Upper lobe of left lung (tissue), 4 donors: ENCODE results near the gene WNK1.

ENCODE experiments used
- CTCF ChIP-seq, 6 experiments: fragments of 450-650 bp in 4 of 6; fragments of 200-600 bp in 2 of 6; sonication (generic) in 2 of 6; IDR thresholded peaks; one replicate each; pipeline ENCODE4 v1.5.1; 2016 to 2019; ENCODE audit warnings: antibody characterized with exemption in 6 of 6
- POLR2A ChIP-seq, 4 donors: fragments of 450-650 bp; IDR thresholded peaks; one replicate each; pipeline ENCODE4 v1.5.1; 2016 to 2017; ENCODE audit warnings: antibody characterized with exemption in 4 of 4, mild to moderate bottlenecking in 2 of 4
- POLR2AphosphoS5 ChIP-seq, 2 donors: sonication (generic); formaldehyde crosslinking; IDR thresholded peaks; one replicate each; pipeline ENCODE4 v1.5.1; 2017; ENCODE audit warnings: antibody characterized with exemption in 2 of 2

GRCh38 chr12:955939-956338 lies 203.6 kb downstream of the WNK1 start:
- TF ChIP-seq CTCF (IDR thresholded peaks at IDR 0.05) (no peak), POLR2A (IDR thresholded peaks at IDR 0.05) (no peak), POLR2AphosphoS5 (IDR thresholded peaks at IDR 0.05) (no peak)
